ENCODE measurements around the gene PCSK6.
"Not testable (repeated sequence)": the region's sequence is repeated elsewhere in the genome, so short reads cannot be mapped to it uniquely, and the experiment has no call there.

Gene PCSK6

DNA sequence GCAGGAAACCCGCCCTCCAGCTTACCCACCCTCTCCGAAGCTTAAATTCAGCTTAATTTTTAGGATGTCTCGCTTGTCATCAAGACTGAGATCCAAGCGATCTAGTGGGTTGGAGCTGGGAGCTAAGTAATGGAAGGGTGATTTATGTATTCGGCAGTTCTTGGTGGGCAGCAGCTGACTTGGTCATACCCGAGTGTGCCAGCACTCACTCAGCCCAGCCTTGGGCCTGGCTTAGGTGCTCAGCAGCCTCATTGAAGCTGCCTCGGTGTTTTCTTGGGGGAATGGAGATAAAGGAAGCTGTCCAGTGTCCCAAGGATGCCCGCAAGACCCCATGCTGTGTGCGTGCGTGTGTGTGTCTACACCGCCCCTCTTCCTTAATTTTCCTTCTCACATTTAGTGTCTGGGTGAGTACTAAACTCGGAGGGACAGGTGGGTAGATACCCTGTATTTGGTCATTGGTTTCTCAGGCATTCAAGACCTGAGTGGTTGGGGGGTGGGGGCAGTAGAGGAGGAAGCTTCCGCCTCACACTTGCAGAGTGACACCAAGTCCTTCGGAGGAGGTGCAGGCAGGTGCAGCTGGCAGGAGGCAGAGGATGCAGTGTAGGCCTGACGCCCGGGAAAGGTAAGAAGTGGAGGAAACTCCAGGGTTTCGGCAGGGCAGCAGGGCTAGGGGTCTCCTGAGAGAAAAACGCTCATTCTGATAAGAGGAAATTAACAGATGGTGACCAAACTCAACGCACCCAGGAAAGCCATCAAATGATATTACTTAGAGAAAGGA lies 92.8 kb downstream of the PCSK6 start:
- DNase-seq, result no peak

DNA sequence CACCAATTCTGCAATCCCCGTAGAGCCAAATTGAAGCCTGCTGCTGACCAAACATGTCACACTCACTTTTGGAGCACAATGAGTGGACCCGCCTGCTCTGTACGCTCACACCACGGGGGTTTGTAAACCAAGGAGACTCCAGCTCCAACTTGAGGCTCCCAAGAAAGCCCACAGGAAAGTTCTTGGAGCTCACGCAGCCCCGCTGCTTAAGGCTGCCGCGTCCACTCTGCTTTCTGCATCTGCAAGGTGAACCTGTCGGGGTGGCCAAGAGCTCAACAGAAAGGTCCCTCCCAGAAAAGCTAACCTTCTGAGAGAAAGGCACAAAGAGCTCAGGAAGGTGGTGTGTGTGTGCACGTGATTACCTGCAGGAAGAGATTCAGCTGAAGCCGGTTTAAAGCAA lies 94.9 kb downstream of the PCSK6 start:
- DNase-seq, result no peak

DNA sequence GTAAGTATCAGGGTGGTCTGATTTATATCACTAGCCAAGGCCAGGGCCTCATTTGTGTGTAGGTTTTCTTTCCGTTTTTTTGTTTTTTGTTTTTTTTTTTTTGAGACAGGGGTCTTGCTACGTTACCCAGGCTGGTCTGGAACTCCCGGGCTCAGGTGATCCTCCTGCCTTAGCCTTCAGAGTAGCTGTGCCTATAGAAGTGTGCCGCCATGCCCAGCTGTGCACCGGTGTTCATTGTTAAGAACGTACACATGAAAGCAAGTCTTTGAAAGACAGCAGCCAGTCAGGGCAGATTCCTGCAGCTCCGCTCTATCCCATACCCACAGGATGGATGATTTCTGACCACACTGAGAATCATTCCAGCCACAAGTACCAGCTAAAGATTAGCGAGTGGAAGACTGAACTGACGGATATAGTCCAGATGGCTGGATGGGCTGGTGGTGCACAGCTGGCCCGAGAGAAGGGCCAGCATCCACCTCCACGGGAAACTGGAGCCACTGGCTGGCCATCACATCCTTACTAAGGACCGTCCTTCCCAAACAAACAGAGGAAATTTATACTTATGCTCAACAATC lies 95.4 kb downstream of the PCSK6 start:
- no peak for DNase-seq

DNA sequence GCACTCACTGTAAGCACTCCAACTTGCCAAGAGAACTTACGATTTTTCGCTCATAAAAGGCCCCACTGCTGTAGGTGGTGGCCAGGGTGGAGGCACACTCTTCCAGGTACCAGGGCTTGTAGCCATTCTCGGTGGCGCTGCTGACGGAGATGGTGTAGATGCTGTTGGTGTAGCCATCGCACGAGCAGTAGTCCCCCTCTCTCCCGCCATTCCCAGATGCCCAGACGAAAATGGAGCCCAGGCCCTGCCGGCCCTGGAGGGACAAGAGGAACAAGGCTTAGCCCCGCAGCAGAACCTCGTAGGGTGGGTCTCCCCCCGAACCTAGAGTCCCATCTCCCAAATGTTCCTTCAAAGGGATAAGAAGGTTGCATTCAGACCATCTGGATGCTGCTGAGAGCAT lies 96.3 kb downstream of the PCSK6 start:
- DNase-seq, result no peak

DNA sequence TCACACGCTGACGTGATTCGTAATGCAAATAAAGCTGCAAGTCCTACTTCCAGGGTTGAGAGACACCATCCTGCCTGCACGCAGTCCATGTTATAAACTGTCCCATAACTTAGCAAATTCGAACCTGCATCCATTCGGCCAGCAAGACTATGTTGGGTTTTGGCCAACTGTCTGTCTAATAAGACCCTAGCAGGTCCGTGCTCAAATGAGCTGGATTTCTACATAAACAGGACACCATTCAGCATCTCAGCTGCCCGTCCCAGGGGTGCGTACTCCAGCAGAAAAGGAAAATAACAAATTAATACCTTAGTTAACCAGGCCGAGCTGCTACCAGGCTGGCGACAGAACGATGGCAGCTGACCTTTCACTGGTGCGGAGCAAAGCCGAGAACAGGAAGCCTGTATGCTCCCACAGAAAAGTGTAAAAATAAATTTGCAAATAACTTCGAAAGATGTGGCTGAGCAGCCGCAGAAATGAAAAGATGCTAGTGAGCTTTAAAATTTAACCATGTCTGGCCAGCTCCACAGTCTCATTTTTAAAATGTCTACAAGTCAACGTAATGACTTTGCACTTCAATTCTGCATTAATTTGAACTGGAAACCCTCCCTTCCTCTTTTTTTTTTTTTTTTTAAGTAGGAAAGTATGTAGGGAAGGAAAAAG lies 97.4 kb downstream of the PCSK6 start:
- DNase-seq, result no peak

DNA sequence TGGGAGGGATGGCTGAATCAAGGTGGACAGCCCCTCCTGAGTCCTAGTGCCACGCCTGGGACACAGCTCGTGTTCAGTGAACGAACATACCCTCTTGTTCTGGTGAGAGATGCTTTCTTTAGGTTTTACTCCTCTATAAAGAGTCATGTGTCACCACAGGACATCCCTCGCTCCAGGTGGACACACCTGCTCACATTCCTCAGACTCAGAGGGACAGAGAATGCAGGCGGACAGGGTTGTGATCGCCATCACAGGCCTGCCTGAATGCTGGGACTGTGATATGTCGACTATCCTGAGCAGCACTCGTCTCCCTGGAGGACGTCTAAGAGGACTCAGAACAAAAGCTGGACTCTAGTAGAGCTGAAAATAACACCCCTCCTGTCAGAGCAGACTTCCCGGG lies 98.1 kb downstream of the PCSK6 start:
- DNase-seq, result no peak

DNA sequence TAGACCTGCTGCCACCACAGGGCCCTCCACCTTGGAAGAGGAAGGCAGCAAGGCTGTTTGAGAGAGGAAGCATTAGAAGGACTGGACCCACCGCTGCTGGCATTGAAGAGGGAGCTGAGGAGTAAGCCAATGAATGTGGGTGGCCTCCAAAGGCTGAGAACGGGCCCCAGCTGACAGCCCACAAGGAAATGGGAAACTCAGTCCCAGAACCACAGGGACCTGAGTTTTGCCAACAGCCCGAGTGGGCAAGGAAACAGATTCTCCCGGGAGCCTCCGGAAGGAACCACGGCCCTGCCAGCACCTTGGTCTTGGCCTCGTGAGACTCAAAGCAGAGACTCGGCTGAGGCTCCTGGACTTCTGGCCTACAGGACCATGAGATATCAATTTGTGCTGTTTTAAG lies 99.0 kb downstream of the PCSK6 start:
- DNase-seq, result no peak

DNA sequence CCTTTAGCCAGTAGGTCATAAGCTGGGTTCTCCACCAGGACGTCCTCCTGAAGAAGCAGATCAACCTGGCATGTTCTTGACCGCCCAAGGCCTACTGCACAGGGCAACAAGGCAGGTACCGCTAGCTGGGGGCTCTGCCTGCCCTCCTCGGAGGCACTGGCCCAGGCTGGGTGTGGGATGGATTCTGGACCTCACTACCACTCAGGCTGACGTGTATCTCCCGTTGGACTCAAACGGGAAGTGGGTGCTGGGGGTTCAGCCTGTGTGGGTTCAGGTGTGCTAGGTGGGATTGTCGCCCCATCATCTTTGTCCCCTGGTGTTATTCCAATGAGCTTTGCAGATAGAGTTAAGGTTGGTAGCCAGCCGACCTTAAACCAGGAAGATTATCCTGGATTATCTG lies 99.4 kb downstream of the PCSK6 start:
- DNase-seq, result no peak

DNA sequence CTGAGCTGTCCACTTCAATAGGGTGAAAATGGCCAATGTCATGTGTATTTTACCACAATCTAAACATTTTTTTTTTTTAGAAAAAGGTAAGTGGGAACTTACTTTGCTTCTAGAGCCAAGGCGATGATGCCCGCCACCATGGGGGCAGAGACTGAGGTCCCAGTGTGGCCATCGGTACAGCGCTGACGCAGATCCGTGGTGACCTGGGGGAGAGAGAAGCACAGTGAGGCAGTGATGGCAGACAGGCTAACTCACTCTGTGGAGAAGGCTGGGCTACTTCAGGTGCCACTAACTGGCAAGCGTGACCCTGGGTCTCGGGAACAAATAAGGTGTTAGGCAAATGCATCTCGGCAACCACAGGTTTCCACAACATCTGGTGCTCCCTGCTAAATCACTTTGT lies 100.1 kb downstream of the PCSK6 start:
- DNase-seq, result no peak

DNA sequence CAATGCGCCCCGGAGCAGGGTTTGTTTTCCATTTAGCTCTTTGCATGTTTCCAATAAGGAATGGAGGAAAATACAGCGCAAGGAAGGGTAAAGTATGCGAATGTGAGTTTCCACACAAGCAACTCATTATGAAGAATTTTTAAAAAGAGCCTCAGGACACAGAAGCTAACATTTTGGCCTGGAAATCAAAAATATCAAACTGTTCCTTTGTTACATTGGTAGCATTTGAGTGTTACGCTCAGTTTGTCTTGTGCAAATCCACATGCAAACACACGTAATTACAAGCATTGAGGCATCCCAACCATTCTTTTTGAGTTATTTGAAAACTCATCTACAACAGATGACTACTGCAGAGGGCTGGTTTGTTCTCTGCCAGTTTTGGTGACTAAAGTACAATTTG lies 101.5 kb downstream of the PCSK6 start:
- DNase-seq, result no peak

DNA sequence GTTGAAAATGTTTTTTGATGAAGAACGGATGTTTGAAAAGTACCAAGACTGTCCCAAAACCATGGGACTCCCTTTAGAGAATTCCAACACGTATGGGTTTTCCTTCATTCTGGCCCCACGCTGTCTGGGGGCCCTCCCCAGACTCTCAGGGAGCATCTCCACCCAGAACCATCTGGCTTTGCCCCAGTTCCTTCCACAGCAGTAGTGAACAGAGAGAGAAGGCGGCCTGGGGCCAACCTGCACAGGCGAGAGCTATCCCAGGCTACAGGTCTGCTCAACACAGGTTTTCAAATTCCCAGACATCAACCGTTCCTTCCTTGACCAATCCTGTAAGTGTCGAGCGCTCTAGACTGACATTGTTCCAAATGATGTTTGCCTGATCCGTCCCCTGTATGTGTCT lies 101.9 kb downstream of the PCSK6 start:
- no peak for DNase-seq

DNA sequence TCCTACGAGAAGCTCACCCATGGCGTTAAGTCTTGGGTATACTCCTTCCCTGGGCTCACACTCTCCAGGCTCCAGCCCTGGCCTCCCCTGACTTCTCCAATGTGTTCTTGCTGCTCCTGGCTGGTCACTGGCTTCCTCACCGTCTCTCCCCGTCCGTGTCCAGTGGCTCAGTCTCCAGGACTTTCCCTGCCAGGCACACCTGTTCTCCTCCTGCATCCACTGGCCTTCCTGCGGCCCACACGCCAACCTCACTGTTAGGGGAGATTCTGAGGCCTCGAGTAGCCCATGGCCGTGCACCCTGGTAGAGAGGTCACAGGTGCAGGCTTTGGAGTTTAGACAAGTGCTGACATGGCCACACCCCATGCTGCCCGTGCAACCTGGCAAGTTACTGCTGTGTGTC lies 102.5 kb downstream of the PCSK6 start:
- DNase-seq, result no peak

DNA sequence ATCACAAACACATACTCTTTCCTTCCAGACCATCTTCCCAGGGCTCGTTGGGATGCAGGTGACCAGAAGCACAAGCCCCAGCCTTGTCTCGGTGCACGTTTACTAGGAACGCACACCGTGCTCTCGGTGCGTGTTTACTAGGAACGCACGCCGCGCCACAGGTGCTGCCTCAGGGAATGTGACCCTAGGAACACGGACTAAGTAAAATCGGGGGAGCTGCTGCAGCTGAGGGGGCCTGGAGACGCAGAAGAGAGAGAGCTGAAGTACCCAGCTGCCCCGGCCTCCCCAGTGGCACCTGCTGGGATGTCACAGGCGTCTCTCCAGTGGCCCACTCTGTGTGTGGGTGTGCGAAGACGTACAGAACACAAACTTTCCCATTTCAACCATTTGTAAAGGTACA lies 103.5 kb downstream of the PCSK6 start:
- no peak for DNase-seq

DNA sequence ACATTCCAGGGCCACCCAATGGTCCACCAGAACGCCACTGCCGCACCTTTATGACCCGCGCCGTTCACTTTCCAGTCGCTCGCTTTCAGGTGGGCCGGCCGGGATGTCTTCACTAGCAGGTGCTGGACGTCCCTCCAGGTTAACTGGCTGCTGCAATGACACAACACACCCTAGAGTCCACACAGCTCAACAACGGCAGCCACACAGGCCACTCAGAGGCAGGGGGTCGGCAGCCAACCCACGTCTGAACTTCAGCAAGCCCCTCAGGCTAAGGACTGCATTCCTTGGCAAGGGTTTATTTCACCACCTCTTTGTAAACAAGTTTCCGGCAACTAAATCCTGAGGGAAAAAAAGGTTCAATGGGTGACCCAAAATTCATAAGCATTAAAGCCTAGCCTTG lies 105.2 kb downstream of the PCSK6 start:
- DNase-seq, result no peak

DNA sequence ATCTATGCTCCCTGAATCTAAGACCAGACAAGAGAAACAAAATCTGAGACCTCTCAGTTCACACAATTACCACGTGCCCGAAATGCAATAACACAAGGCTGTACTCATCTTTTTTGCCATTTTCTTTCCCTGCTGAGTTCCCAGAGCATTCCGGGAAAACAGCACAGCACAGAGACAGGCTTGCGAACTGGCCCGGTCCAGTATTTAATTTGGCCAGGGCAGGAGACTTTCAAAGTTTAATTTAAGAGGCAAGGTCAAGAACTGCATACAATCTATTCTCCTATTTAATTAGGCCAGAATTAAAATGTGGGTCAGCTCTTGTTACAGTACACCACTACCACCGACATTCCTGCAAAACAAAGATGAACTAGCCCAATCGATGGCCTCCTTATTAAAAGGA lies 107.0 kb downstream of the PCSK6 start:
- DNase-seq, result no peak

DNA sequence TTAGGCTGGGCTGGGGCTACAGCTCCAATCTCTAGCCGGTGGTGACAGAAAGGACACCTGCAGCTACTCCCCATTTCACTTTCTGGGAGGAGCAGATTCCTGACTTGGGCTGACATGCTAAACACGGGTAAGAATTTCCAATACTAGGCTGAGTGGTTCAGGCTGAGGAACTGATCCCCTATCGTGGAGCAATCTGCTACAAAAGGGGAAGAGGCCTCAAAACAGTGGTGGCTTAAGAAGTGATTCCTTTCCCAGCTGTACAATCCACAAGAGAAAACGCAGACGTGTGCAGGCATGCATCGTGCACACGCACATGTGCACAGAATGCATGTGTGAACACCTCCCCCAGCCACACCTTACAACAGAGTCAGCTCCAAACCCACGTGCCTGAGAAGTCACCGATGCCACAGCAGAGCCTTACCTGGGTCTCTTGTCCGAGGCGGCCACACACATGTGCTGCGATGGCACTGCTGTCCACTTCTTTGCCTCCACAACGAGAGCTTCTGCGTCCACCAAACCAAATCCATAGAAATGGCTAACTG lies 107.8 kb downstream of the PCSK6 start:
- DNase-seq, result no peak

DNA sequence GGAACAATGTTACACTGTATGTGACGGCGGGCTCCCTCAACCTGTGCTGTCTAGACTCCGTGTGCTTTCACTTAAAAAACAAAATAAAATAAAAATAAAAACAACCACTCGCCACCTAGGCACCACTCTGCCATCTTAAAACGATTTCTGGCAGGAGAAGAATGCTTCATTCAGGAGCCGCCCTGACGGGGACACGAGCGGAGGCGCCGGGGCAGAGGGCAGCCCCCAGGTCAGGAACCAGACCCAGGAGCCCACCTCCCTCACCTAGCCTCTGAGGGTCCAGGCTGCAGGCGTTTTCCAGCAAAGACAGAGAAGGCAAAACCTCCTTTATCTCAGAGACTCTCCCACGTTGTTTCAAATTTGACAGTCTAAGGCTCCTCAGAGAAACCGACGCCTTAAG lies 109.4 kb downstream of the PCSK6 start:
- no peak for DNase-seq

DNA sequence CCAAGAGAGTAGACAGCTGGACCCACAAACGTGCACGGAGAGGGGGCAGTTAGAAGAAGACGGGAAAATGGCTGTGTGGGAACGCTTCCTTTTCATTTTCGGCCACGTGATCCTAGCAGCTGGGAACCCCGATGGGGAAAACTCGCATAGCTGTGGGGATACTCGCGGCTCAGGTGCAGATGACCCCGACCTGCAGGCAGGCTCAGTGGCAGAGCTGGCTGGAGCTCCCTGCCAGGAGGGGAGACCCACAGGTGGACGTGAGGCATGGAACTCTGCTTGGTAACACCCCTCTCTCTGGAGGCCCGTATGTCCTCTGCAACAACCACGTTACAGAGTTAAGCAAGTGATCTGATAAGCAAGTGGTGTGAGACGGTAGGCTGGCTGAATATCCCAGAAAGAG lies 109.9 kb downstream of the PCSK6 start:
- DNase-seq, result no peak

DNA sequence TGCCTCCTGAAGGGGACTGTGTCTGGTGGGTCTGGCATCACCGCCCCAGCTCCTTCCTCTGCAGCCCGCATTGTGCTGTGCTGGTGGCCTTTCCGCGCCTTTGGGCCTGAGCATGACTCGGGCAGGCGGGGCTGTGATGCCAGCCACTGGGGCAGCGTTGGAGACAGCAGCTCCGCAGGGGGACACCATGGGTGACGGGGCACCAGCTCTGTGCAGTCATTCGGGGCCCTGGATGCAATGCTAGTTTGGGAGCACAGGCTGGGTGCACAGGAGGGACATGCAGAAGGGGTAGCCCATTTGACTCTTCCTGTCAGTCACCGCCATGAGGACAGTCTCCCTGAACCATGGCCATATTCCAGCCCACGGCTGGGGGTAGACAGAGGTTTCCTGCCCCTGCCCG lies 110.6 kb downstream of the PCSK6 start:
- DNase-seq, result no peak

DNA sequence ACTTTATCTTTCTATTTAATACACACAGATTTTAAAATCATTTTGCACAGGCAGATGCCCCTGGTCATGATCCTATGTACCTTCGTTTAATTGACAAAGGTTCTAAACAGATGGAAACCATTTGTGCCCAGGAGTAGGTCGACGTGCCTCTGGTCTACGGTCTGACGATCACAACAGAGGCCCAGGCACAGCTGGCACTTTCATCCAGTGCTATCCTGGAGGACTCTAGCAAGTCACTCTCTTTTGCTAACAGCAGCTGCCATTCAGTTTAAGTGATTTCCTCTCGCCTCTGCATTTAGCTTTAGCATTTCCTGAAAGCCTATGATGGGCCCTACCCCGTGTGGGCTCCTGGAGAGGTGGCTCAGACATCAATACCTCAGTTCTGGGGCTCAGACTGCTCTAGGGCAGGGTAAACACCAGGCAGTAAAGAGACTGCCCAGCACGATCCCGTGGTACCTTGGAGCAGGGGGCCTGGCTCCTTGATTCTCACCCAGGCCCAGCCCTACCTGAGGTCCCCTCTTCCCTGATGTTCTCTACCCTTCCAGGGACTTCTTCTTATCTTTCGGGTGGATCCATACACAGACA lies 111.2 kb downstream of the PCSK6 start:
- no peak for DNase-seq

DNA sequence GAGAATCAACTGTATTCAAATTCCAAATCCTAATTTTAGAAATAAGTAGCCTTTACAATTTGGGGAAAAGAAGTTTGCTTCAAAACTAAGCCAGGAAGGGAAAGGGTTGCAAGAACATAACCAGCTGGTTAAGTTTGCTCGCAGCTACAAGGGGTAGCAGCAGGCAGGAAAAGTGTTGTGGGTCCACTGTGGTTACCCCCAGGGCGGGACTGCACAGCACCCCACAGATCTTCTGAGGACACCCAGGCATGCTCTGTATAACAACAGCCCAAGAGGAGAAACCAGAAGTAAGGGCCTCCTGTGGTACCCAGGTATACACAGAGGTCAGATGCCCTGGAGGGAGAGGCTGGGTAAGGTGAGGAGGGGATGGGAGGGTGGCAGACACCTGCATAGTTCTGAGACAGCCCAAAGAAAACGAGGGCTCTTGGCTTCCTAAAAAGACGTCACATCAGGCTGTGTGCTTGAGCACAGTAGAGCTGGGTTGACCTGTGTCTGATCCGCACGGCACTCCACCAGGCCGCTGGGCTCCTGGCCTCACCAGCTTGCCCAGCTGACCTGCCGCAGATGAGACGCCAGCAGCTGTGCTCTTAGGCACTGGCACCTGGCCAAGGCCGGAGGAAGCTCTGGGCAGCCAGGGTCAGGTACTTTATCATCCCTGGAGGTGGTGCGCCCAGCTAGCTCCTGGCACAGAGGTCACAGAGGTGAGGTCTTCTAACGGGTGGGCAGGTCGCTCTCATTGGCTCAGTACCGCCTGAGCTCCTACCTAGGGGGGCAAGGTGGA lies 112.7 kb downstream of the PCSK6 start:
- DNase-seq, result no peak

DNA sequence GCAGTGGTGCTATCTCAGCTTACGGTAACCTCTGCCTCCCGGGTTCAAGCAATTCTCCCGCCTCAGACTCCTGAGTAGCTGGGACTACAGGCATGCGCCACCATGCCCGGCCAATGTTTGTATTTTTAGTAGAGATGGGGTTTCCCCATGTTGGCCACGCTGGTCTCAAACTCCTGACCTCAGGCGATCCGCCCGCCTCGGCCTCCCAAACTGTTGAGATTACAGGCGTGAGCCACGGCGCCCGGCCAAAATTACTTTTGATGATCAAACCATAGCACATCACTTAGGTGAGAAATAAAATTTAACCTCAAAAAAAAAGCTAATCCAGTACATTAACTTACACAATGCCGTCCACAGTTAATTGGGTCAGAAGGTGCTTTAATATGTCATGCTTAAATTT lies 114.5 kb downstream of the PCSK6 start:
- not testable (repeated sequence) for DNase-seq

DNA sequence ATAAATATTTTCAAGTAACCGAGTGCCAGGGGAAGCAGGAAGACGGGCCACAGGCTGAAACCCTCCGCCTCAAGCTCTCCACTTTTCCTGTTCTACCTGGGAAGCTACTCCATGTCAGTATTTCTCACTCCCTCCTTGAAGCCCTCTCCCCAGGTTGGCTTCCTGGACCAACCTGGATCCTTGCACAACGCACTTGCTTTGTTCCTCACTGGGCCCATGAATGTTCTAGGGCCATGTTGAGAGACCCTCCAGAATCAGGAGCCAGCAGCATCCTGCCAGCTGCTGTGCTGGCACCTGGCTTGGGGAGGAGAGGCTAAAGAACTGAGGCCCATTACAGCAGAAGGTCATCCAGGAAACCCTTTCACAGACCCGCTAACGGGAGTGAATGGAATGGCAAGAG lies 115.2 kb downstream of the PCSK6 start:
- no peak for DNase-seq

Measured in effector CD8-positive, alpha-beta T cell (primary cell).